HFF-Myc (cell line): ENCODE results near the gene NBEA.

Experiments used
- DNase-seq: peaks from one replicate; pipeline ENCODE4 v3.0.0-alpha.2; 2011; ENCODE audit warnings: low read depth; ENCODE audit errors: extremely low read depth
- H3K4me3 ChIP-seq: replicated peaks from 2 replicates; pipeline ENCODE4 v1.5.1; 2011; ENCODE audit warnings: low read depth, mild to moderate bottlenecking, control low read depth, low read length
- TF ChIP-seq, protein P1 (sequence below): IDR thresholded peaks from 2 replicates; pipeline ENCODE4 v1.5.1; 2012; ENCODE audit warnings: mild to moderate bottlenecking, low read depth, low read length, control low read depth; ENCODE audit errors: missing control alignments

Gene NBEA

DNA sequence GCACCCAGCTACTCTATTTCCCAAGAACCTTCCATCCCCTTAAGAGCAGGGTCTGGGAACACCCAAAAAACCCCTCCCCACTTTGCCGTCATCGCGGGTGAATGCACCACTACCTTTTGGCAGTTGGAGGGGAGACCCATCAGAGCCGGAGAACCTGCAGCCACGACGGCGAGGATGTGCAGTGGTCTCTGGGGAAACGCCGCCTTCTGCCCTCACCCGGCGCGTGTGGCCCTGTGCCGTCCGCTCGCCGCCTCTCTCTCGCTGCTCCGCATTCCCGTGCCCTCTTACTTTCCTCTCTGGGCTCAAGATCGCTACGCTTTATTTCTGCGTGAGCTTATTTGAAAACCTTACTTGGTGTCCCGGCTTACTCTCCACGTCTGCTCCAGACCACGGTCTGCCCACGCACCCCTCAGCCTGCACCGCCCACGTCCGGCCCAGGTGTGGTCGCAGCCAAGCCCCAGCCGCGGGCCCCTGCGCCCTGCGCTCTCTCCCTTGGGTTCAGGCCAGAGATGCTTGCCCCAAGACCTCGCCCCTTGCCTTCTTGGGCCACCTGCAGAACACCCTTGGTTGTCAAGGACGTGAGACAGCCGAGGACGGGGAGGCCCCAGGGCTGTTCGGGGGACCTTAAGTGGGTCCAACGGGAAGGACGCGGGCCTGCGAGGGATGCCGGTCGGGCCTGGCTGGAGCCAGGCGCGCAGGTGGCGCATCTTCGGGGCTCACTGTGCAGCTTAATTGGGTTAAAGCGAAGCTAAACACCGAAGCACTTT lies 536.4 kb downstream of the NBEA start:
- peak overlapping the region; percentile 76 for H3K4me3 ChIP-seq
- DNase-seq: no peak
- TF ChIP-seq, protein P1, sequence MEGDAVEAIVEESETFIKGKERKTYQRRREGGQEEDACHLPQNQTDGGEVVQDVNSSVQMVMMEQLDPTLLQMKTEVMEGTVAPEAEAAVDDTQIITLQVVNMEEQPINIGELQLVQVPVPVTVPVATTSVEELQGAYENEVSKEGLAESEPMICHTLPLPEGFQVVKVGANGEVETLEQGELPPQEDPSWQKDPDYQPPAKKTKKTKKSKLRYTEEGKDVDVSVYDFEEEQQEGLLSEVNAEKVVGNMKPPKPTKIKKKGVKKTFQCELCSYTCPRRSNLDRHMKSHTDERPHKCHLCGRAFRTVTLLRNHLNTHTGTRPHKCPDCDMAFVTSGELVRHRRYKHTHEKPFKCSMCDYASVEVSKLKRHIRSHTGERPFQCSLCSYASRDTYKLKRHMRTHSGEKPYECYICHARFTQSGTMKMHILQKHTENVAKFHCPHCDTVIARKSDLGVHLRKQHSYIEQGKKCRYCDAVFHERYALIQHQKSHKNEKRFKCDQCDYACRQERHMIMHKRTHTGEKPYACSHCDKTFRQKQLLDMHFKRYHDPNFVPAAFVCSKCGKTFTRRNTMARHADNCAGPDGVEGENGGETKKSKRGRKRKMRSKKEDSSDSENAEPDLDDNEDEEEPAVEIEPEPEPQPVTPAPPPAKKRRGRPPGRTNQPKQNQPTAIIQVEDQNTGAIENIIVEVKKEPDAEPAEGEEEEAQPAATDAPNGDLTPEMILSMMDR: no peak

DNA sequence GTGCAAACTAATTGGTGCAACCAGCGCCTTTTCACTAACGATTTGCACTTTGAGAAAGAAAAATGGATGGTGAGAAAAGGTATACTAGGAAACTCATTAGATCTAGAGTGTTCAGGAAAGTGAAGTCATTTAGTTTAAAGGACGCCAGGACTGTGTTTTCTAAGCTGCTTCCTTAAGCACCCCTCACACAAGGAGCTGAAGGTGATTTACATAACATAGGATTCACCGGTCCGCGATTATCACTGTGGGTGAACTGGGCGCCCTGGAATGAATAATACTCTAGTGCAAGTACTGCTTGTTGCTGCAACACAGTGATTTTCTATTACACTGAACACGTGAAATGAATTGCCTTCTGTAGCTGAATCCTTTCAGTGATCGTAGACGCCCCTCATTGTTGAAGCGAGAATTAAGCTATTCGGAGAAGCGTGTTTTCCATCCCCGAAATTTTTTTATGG lies 537.0 kb downstream of the NBEA start:
- DNase-seq: no peak
- TF ChIP-seq, protein P1: no peak
- peak overlapping the region; percentile 76 for H3K4me3 ChIP-seq

DNA sequence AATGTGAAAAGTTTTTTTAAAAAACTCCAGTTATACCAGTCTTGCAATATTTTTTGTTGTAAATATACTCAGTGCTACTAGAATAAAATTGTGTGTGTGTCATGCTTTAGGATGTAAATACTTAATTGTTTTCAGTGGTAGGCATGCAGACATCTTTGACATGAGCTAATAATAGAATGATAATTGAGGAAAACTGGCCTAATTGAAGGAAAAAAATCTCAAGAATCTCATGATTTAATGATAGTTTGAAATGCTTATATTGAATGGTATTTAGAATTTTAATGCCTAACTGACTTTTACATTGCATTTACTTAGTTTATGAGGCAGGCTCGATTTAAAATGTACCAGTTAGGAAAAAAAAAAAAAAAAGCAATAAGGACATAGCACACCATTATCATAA lies 537.6 kb downstream of the NBEA start:
- TF ChIP-seq, protein P1: no peak
- DNase-seq: no peak

DNA sequence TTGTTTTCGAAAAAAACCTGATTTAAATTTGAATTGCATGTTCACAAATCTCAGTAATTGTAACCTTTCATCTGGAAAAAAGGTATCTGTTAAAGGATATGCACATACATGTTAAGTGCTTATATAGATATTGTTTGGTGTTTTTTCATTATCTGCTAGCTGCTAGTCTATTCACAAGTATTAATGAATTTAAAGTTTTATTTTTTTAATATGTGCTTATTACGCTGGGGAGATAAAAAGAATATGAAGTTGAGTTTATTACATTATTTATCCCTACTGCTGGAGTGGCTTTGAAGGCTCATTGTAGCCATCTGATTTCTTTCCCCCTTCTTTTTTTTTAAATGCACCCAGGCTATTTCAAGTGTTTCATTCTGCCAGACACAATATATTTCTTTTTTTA lies 538.3 kb downstream of the NBEA start:
- H3K4me3 ChIP-seq: peak overlapping the region; percentile 76; the same call in 1 of the 2 replicates
- no peak for DNase-seq
- TF ChIP-seq, protein P1: no peak

More for the DNA sequence above, 537.6 kb downstream of the NBEA start:
- peak overlapping the region; percentile 76 for H3K4me3 ChIP-seq

DNA sequence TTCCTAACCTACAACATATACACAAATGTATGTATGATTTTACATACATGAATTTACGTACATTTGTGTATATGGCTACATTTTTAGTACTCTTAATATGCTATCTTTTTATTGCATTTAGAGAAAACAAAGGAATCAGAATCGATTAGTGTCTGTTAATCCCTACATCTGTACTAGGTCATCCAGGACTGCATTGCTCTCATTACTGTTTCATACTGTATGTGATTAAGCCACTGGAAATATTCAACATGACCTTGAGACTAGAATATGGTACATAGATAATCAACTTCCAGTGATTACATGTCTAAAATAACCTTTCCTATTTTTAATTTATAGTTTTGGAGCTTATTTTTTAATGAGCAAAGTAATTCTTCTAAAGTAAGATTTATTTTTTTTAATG lies 539.7 kb downstream of the NBEA start:
- DNase-seq: no peak
- TF ChIP-seq, protein P1: no peak
- no peak overlapping the region for H3K4me3 ChIP-seq

DNA sequence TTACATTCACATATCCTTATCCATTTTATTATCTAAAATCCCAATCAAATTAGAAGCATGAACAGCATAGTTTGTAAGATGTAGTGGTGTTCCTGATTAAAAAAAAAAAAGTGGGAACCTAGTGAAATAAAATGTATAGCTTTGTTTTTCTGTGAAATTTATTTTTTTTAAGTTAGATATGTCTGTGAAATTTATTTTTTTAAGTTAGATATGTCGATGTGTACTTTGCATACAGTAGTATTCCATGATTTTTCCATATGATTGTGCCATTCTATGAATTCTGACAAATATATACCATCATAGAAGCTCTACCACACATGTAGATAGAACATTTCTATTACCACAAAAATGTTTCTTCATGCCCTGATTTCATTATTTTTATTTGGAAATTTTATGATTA lies 540.5 kb downstream of the NBEA start:
- TF ChIP-seq, protein P1: no peak
- DNase-seq: no peak
- no peak overlapping the region for H3K4me3 ChIP-seq

DNA sequence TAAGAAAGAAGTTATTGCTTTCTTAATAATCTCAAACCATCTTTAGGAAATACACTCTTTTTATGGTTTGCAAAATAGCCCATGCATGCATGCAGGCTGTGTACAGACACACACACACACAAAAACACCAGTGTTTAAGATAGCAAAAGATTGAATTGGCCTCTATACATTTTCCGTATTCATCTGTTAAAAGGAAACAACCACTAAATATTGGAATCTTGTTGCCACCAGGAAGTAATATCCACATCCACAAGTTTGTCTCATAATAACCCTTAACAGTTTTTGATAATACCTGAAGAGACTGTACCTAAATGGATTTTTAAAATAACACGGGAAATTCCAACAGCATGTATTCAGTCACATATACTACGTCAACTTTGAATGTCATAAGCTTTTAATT lies 541.7 kb downstream of the NBEA start:
- DNase-seq: no peak
- no peak overlapping the region for H3K4me3 ChIP-seq
- TF ChIP-seq, protein P1: no peak
